ENCODE data around the gene ITPKB. TPM values are rescaled to one million over a fixed set of nuclear protein-coding genes. Genes with fewer than 3 reads are reported as not detected.

Gene ITPKB
- total RNA-seq, 1 experiment from 2014 or later, result 17.7 TPM

DNA sequence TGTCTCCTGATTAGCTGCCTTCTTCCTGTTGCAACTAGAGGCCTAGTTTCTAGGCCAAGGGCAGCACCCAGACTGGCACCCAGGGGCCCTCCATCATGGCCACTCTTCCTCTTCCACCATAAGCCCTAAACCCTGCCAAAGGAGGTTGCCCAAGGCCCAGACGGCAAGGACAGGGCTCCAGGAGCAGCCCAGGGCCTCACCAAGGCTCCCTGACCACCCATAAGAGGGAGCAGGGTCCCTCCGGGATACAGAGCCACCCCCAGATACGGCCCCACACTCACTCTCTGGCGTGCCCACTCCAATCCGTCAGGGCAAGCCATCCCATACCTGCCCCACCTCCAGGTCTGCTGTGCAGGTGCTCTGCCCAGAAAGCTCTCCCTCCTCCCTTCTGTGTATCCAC, 79.9 kb downstream of the ITPKB start:
- DNase-seq (no peak), ATAC-seq (no peak)
- Histone ChIP-seq H3K4me3 (ENCODE audit: low read length) (no peak overlapping the region), H3K36me3 (ENCODE audit: low read depth, low read length) (no peaks in the 10 kb centered on the region), H3K9me2 (replicated peaks; ENCODE audit: low read length) (no peaks in the 10 kb centered on the region), H3K4me2 (ENCODE audit: low read length) (no peak overlapping the region), H3K27me3 (ENCODE audit: low read length) (no peaks in the 10 kb centered on the region), H3F3A (ENCODE audit: low read length, unreplicated experiment) (no peaks in the 10 kb centered on the region), H3K27ac (ENCODE audit: low read length) (no peak overlapping the region), H2AFZ (ENCODE audit: low read length) (no peak overlapping the region), H3K9me3 (ENCODE audit: low read length) (no peaks in the 10 kb centered on the region), H4K20me1 (ENCODE audit: low read length) (no peaks in the 10 kb centered on the region), H3K9ac (ENCODE audit: low read length) (no peak overlapping the region), H3K79me2 (ENCODE audit: low read length) (no peaks in the 10 kb centered on the region), H3K4me1 (ENCODE audit: insufficient read depth, low read length) (peaks cover 34% of the 10 kb centered on the region)
- no TSS peak for BruUV-seq (replicated peaks)
- ChIA-PET CTCF (no interaction called here), POLR2A (ENCODE audit: unreplicated experiment) (no interaction called here)
- TF ChIP-seq, protein P1, sequence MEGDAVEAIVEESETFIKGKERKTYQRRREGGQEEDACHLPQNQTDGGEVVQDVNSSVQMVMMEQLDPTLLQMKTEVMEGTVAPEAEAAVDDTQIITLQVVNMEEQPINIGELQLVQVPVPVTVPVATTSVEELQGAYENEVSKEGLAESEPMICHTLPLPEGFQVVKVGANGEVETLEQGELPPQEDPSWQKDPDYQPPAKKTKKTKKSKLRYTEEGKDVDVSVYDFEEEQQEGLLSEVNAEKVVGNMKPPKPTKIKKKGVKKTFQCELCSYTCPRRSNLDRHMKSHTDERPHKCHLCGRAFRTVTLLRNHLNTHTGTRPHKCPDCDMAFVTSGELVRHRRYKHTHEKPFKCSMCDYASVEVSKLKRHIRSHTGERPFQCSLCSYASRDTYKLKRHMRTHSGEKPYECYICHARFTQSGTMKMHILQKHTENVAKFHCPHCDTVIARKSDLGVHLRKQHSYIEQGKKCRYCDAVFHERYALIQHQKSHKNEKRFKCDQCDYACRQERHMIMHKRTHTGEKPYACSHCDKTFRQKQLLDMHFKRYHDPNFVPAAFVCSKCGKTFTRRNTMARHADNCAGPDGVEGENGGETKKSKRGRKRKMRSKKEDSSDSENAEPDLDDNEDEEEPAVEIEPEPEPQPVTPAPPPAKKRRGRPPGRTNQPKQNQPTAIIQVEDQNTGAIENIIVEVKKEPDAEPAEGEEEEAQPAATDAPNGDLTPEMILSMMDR (conservative IDR thresholded peaks at IDR 0.05; ENCODE audit: low read depth, low read length), result no peak
- TF ChIP-seq EZH2 (IDR thresholded peaks at IDR 0.05; ENCODE audit: low read length, unreplicated experiment) (no peak), EZH2phosphoT487 (IDR thresholded peaks at IDR 0.05; ENCODE audit: borderline replicate concordance, low read length) (no peak)
- intact Hi-C loops (cut with micrococcal nuclease), result no loop called here

DNA sequence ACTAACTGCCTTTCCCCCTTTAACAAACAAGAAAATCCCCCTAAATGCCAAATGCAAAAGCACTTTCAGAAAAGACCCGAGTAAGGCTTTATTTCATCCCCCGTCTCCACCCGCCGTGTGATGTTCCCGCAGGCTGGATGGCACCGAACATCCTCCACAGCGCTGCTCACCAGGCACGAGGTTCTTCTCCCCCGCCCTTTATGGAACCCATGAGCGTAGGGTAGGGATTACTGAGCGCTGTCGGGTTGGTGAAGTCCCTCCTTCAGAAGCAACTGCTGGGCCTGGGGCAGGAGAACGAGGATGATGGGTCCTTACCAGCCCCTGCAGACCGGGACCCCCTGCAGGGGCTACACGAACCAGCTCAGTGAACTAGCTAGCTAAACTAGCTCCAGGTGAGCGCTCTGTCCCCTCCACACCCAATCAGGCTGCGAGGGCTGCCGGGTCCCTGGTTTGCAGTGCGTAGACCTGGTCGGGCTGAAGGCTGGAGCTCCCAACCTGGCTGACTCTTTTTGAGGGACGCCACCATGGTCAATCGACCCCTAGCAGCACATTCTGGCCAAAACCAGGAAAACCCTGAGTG, 80.4 kb downstream of the ITPKB start:
- H3K9me3 ChIP-seq (ENCODE audit: low read length), result no peaks in the 10 kb centered on the region
- H3K36me3 ChIP-seq (ENCODE audit: low read depth, low read length), result no peaks in the 10 kb centered on the region
- no peaks in the 10 kb centered on the region for H3K9me2 ChIP-seq (replicated peaks; ENCODE audit: low read length)
- no peak overlapping the region for H3K27ac ChIP-seq (ENCODE audit: low read length)
- intact Hi-C loops (cut with micrococcal nuclease), result no loop called here
- no peak for TF ChIP-seq EZH2 (IDR thresholded peaks at IDR 0.05; ENCODE audit: low read length, unreplicated experiment)
- TF ChIP-seq, protein P1 (conservative IDR thresholded peaks at IDR 0.05; ENCODE audit: low read depth, low read length), result no peak
- TF ChIP-seq EZH2phosphoT487 (IDR thresholded peaks at IDR 0.05; ENCODE audit: borderline replicate concordance, low read length), result no peak
- CTCF ChIA-PET, result no interaction called here
- no peak for ATAC-seq
- no peaks in the 10 kb centered on the region for H4K20me1 ChIP-seq (ENCODE audit: low read length)
- H3K4me1 ChIP-seq (ENCODE audit: insufficient read depth, low read length), result peaks cover 29% of the 10 kb centered on the region
- no peak overlapping the region for H3K4me3 ChIP-seq (ENCODE audit: low read length)
- no peak overlapping the region for H3K9ac ChIP-seq (ENCODE audit: low read length)
- no TSS peak for BruUV-seq (replicated peaks)
- POLR2A ChIA-PET (ENCODE audit: unreplicated experiment), result no interaction called here
- no peak overlapping the region for H2AFZ ChIP-seq (ENCODE audit: low read length)
- H3K79me2 ChIP-seq (ENCODE audit: low read length), result no peaks in the 10 kb centered on the region
- no peaks in the 10 kb centered on the region for H3K27me3 ChIP-seq (ENCODE audit: low read length)
- H3K4me2 ChIP-seq (ENCODE audit: low read length), result no peak overlapping the region
- DNase-seq, result no peak
- no peaks in the 10 kb centered on the region for H3F3A ChIP-seq (ENCODE audit: low read length, unreplicated experiment)

DNA sequence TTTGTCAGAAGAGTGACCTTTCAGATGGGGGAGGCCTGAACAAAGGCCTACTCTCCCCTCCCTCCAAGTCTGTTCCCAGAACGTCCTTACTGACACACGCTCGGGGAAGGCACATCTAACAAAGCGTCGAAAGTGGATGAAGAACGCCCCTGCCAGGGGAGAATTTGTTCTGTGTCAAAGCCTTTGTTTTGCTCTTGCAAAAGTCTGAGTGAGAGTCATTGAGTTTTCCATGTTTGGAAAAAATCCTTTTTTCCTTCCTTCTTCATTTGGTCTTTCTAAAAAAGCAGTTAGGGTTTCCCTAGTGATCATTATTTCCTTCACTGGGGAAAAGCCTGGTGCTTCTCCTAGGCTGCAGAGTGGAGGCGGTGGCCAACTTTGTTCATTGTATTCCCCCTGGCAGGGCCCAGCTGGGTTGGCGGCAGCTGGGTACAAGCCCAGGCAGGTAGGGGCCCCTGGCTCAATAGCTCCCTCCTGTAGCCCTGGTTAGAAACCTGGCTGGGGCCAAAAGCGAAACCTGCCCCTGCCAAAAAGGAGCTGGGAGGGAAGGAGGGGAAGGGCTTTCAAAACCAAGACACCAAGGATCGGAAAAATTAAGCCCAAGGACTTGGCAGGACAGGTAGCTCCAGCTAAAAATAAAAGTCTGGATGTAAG, 81.1 kb downstream of the ITPKB start:
- TF ChIP-seq EZH2 (IDR thresholded peaks at IDR 0.05; ENCODE audit: low read length, unreplicated experiment), result no peak
- H3K9me2 ChIP-seq (replicated peaks; ENCODE audit: low read length), result no peaks in the 10 kb centered on the region
- CTCF ChIA-PET, result no interaction called here
- intact Hi-C loops (cut with micrococcal nuclease), result no loop called here
- H4K20me1 ChIP-seq (ENCODE audit: low read length), result no peaks in the 10 kb centered on the region
- no peak overlapping the region for H3K27ac ChIP-seq (ENCODE audit: low read length)
- no peaks in the 10 kb centered on the region for H3F3A ChIP-seq (ENCODE audit: low read length, unreplicated experiment)
- no TSS peak for BruUV-seq (replicated peaks)
- peaks cover 23% of the 10 kb centered on the region for H3K4me1 ChIP-seq (ENCODE audit: insufficient read depth, low read length)
- DNase-seq (no peak), ATAC-seq (no peak)
- POLR2A ChIA-PET (ENCODE audit: unreplicated experiment), result no interaction called here
- no peaks in the 10 kb centered on the region for H3K9me3 ChIP-seq (ENCODE audit: low read length)
- H3K4me3 ChIP-seq (ENCODE audit: low read length), result no peak overlapping the region
- H3K36me3 ChIP-seq (ENCODE audit: low read depth, low read length), result no peaks in the 10 kb centered on the region
- no peaks in the 10 kb centered on the region for H3K27me3 ChIP-seq (ENCODE audit: low read length)
- H3K4me2 ChIP-seq (ENCODE audit: low read length), result no peak overlapping the region
- no peaks in the 10 kb centered on the region for H3K79me2 ChIP-seq (ENCODE audit: low read length)
- no peak overlapping the region for H3K9ac ChIP-seq (ENCODE audit: low read length)
- no peak overlapping the region for H2AFZ ChIP-seq (ENCODE audit: low read length)

Measured in PC-3 (cell line).